Measurements from ENCODE around the gene DTD1.

GRCh38 chr20:18692447-18692846, 104.6 kb downstream of the DTD1 start:
- TF ChIP-seq POLR2A (IDR thresholded peaks at IDR 0.05) = no peak
- no peak for TF ChIP-seq CTCF (IDR thresholded peaks at IDR 0.05)

Data from heart left ventricle (tissue), 13 donors.